HPDE6-E6E7 (cell line): ENCODE data around the gene ERBB2.

Experiments
- DNase-seq: peaks from one replicate; pipeline ENCODE4 v3.0.0; 2011; ENCODE audit warnings: missing footprints; ENCODE audit errors: extremely low spot score

Gene ERBB2

DNA sequence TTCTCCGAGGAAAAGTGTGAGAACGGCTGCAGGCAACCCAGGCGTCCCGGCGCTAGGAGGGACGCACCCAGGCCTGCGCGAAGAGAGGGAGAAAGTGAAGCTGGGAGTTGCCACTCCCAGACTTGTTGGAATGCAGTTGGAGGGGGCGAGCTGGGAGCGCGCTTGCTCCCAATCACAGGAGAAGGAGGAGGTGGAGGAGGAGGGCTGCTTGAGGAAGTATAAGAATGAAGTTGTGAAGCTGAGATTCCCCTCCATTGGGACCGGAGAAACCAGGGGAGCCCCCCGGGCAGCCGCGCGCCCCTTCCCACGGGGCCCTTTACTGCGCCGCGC lies at the start of gene ERBB2:
ERBB2 (plus strand) TSS at position 247 of the 330 bp plus-strand sequence. CDS start 175 bp downstream, outside the sequence.
- DNase-seq: peak; percentile 72

DNA sequence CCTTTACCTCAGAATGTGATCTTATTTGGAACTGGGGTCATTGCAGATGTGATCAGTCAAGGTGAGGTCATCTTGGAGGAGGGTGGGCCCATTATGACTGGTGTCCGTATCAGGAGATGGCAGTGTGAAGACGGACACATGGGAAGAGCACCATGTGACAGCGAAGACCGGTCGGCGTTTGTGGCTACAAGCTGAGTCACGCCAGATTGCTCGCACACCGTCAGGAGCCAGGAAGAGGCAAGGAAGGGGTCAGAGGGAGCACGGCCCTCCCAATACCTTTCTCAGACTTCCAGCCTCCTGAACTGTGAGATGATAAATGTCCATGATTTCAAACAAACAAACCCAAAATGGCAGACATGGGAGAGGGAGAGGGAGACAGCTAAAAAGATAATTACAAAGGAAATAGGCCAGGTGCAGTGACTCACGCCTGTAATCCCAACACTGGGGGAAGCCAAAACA lies 49.7 kb upstream of the ERBB2 start:
- DNase-seq: no peak

GRCh38 chr17:39651923-39652586 lies 47.8 kb upstream of the ERBB2 start:
- no peak for DNase-seq

- no peak for DNase-seq
These were observed 47.1 kb upstream of the ERBB2 start for GRCh38 chr17:39652587-39653315.

GRCh38 chr17:39653316-39653661 lies 46.6 kb upstream of the ERBB2 start:
- no peak for DNase-seq

DNA sequence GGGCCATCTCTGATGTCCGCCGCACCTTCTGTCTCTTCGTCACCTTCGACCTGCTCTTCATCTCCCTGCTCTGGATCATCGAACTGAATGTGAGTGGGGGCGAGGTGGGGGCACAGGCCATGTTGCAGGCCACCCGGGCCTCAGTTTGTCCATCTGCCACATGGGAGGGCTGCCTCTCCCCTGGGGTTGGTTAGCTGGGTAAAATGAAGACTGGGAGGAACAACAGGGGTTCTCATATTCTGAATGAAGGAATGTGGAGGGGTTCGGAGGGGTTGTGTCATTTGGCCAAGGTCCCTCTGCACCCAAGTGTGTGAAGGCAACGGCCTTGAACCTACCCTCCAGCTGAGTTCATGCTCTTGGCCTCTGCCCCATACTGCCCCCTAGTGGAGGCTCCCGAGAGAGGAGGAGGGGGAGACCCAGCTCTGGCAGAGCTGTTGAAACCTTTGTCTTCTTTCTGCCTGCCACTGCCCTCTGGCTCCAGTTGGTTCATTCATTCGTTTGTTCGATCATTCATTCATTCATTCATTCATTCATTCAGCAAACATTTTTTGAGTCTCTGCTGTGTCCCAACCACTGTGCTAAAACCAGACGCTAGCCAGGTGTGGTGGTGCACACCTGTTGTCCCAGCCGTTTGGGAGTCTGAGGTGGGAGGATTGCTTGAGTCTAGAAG lies 46.1 kb upstream of the ERBB2 start:
- DNase-seq: no peak

GRCh38 chr17:39655105-39655504 lies 44.8 kb upstream of the ERBB2 start:
- no peak for DNase-seq

- DNase-seq: no peak
These were observed 41.5 kb upstream of the ERBB2 start for GRCh38 chr17:39658346-39658745.

- DNase-seq: no peak
These were observed 41.1 kb upstream of the ERBB2 start for GRCh38 chr17:39658760-39659159.

DNA sequence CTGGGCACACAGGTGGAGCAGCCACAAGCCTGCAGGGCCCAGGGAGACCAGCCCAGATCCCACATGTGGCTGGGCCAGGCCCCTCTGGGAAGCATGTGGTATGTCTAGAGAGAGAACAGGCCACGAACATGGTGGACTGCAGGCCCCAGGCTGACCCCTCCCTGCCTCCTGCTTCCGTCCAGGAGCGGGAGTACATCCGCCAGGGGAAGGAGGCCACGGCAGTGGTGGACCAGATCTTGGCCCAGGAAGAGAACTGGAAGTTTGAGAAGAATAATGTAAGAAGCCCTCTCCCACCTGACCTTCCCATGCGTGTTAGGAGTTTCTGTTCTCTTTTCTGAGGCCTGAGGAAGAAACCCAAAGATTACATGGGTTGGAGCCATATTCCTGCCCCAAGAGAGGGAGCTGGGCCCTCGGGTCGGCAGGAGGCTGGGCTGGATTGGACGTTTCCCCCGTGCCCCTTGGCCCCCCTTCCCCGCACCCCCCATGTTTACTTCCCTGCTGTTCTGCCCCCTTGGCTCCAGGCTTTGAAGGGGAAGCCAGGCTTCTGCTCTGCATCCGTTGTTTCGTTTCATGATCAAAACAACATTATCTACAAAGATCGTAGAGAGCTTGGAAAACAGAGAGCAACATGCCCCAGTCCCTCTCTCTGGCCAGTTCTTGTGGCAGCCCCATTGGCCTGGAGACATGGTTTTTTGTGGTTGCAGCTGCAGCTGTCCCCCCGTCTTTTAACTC lies 40.4 kb upstream of the ERBB2 start:
- DNase-seq: no peak

DNA sequence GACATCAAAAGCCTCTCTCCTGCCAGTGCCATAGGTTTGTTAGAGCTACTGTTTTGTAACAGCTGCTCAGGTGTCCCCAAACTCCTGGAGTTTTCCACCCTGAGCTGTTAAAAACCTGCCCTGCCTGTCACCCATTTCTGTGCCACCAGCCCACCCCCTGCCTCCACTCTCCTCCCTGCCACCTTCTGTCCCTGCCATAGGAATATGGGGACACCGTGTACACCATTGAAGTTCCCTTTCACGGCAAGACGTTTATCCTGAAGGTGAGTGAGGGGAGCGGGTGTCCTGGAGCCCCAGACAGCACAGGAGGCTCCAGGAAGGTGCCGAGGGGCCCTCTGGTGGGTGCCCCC lies 39.9 kb upstream of the ERBB2 start:
- no peak for DNase-seq

GRCh38 chr17:39660397-39661385 lies 39.2 kb upstream of the ERBB2 start:
- DNase-seq: no peak

DNA sequence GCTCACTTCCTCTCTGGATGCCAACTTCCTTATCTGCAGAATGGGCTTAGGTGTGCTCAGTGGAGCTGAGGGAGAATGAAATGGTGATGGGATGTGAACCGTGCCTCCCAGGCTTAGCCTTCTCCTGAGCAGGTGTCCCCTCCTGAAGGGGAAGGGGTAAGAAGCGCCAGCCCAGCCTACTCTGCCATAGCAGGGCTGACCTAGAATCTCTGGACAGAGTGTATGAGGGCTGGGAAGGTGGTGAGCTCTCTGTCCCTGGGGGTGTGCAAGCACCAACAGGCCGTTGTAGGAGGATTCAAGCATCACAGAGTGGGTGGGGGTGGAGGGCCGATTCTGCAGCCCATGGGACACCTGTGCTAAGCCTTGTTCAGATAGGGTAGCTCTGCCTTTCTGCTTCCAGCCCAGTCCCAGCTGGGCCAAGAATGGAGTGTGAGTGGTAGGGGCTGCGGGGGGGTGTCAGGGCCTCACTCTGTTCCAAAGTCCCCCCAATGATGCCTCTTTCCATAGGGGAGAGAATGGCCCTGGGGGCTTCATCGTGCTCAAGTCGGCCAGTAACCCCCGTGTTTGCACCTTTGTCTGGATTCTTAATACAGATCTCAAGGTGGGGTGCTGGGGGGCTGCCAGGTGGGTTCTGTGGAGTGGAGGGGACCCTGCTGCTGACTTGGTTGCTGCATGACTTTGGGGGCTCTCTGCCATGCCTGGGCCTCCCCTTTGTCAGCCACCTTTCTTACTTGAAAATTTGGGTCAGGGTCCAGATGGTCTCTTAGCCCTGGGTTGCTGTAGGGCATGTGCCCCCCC lies 37.9 kb upstream of the ERBB2 start:
- no peak for DNase-seq

DNA sequence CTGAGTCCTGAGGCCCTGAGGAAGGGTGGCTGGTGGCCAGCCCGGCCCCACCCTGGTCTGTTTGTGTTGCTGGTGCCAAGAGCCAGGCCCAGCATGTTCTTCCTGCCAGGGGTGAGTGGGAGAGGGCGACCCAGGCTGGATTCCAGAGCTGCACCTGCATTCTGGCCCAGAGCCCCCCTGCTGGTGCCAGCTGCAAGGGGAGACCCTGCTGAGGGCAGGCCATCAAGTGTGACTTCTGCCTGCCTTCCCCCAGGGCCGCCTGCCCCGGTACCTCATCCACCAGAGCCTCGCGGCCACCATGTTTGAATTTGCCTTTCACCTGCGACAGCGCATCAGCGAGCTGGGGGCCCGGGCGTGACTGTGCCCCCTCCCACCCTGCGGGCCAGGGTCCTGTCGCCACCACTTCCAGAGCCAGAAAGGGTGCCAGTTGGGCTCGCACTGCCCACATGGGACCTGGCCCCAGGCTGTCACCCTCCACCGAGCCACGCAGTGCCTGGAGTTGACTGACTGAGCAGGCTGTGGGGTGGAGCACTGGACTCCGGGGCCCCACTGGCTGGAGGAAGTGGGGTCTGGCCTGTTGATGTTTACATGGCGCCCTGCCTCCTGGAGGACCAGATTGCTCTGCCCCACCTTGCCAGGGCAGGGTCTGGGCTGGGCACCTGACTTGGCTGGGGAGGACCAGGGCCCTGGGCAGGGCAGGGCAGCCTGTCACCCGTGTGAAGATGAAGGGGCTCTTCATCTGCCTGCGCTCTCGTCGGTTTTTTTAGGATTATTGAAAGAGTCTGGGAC lies 37.1 kb upstream of the ERBB2 start:
- DNase-seq: no peak

- DNase-seq: no peak
These were observed 36.5 kb upstream of the ERBB2 start for GRCh38 chr17:39663340-39663687.

- peak; percentile 71 for DNase-seq
These were observed 35.9 kb upstream of the ERBB2 start for GRCh38 chr17:39663688-39664580.

DNA sequence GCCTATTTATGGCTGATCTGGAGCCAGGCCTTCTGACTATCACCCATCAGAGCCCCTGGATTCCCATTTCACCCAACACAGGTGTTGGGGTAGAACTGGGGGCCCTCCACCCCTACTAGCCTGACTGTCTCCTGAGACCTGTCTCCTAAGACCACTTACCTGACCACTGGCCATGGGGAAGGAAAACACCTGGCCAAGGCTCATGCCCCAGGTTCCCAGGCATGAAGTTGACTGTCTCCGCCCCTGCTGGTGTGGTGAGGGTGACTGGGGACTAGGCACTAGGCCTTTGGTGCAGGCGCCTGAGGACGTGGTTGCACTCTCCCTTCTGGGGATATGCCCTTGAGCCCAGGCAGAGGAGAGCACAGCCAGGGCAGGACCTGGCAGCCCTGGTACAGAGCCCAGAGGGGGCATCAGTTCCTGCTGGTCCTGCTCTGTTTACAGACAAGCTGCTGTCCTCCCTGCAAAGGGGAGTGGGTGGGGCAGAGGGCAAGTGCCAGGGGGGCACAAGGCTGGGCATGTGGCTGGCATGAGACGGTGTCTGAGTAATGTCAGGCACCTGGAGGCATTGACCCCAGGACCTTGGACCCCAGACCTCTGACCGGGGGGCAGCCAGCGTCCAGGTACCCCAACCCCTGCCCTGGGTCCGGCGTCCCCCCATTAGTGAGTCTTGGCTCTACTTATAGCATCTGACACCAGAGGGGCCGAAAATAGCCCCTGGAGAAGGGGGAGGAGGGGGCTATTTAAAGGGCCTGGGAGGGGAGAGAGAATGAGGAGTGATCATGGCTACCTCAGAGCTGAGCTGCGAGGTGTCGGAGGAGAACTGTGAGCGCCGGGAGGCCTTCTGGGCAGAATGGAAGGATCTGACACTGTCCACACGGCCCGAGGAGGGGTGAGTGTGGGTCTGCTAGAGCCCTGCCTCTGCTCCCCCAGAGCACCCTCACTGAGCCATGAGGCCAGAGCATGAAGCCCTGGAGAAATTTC lies 35.0 kb upstream of the ERBB2 start, which contains the start of gene TCAP:
TCAP (plus strand) TSS at position 769 of the 981 bp plus-strand sequence; CDS start at position 780, 11 bp downstream.
- no peak for DNase-seq
